H1 (cell line): ENCODE measurements around the gene MAML3. TPM values are rescaled to one million over a fixed set of nuclear protein-coding genes. Genes with fewer than 3 reads are reported as not detected.

Experiments used
- ASH2L ChIP-seq: fragments of 200-600, 300-600 bp; sonication (generic); IDR thresholded peaks from one replicate; pipeline ENCODE4 v1.7.1; 2017; ENCODE audit warnings: low read length
- BRCA1 ChIP-seq: IDR thresholded peaks from 2 replicates; pipeline ENCODE4 v1.6.1; 2012; ENCODE audit warnings: low read depth, low read length, improper control_type of control experiment
- CTBP2 ChIP-seq: IDR thresholded peaks from 2 replicates; pipeline ENCODE4 v1.7.0; 2011; ENCODE audit warnings: borderline replicate concordance, mild to moderate bottlenecking, moderate library complexity, mixed read lengths, low read length; ENCODE audit not compliant: insufficient read depth, insufficient read length
- EZH2 ChIP-seq: fragments of 200-600 bp; sonication (generic); IDR thresholded peaks from 2 replicates; pipeline ENCODE4 v1.7.1; 2012; ENCODE audit warnings: low read depth, mild to moderate bottlenecking, moderate library complexity, low read length, inconsistent platforms; ENCODE audit not compliant: severe bottlenecking
- GABPA ChIP-seq: IDR thresholded peaks from 2 replicates; pipeline ENCODE4 v1.6.1; 2011; ENCODE audit warnings: mild to moderate bottlenecking, low read length, moderate library complexity, borderline replicate concordance; ENCODE audit not compliant: insufficient read depth
- POU5F1 ChIP-seq: IDR thresholded peaks from 2 replicates; pipeline ENCODE4 v1.6.1; 2011; ENCODE audit warnings: low read depth, mild to moderate bottlenecking, low read length, moderate library complexity
- polyA plus RNA-seq, 7 experiments: library from polyadenylated mRNA; depleted of rRNA in 3 of 7; stranded (reverse) in 5 of 7; unstranded in 2 of 7; fragments of >200 nt in 5 of 7; fragments of 200-250 nt in 2 of 7; gene quantifications; 1 replicate in 5 of 7; 2 replicates in 1 of 7; 4 replicates in 1 of 7; pipeline versions ENCODE4 v1.2.1 to v1.2.3, GENCODE V29; 2011 to 2013; ENCODE audit warnings: missing spikeins in 2 of 7, mixed read lengths in 2 of 7
- total RNA-seq: library from RNA; stranded (reverse); fragmentation: NEBNext Ultra II Directional; extraction: Animal tissue kit (Norgen Biotek cat#: 25700); gene quantifications from 2 replicates; pipeline ENCODE4 v1.2.1, GENCODE V29; 2021
- TF ChIP-seq, protein P1 (sequence below), 3 experiments: IDR thresholded peaks; 1 replicate in 2 of 3; 2 replicates in 1 of 3; pipeline versions ENCODE4 v1.5.1 to v1.6.1; 2011; ENCODE audit warnings: low read length in 3 of 3, mild to moderate bottlenecking in 3 of 3, inconsistent platforms in 2 of 3, low read depth in 1 of 3, moderate library complexity in 1 of 3; ENCODE audit not compliant: insufficient read depth in 1 of 3; ENCODE audit errors: control extremely low read depth in 1 of 3

The MAML3 gene
- total and polyA plus RNA-seq, 2 of the 8 experiments (the other 6 are each of a cell fraction or from before 2014, with no cell fraction given), result 2.1 to 5.7 TPM

GRCh38 chr4:140018931-140019618 lies 134.9 kb downstream of the MAML3 start (continued):
- TF ChIP-seq, protein P1, sequence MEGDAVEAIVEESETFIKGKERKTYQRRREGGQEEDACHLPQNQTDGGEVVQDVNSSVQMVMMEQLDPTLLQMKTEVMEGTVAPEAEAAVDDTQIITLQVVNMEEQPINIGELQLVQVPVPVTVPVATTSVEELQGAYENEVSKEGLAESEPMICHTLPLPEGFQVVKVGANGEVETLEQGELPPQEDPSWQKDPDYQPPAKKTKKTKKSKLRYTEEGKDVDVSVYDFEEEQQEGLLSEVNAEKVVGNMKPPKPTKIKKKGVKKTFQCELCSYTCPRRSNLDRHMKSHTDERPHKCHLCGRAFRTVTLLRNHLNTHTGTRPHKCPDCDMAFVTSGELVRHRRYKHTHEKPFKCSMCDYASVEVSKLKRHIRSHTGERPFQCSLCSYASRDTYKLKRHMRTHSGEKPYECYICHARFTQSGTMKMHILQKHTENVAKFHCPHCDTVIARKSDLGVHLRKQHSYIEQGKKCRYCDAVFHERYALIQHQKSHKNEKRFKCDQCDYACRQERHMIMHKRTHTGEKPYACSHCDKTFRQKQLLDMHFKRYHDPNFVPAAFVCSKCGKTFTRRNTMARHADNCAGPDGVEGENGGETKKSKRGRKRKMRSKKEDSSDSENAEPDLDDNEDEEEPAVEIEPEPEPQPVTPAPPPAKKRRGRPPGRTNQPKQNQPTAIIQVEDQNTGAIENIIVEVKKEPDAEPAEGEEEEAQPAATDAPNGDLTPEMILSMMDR (IDR thresholded peaks at IDR 0.05; ENCODE audit: control extremely low read depth in 1 of 3, insufficient read depth in 1 of 3, low read depth in 1 of 3, low read length in 3 of 3), result no peak
- TF ChIP-seq CTBP2 (no peak), EZH2 (no peak), GABPA (no peak), ASH2L (no peak), POU5F1 (no peak), BRCA1 (no peak)
